A549 (cell line): ENCODE measurements around the gene PCGF3. TPM values are rescaled to one million over a fixed set of nuclear protein-coding genes. Genes with fewer than 3 reads are reported as not detected.

Source experiments
- ATAC-seq, 2 experiments: fragments of 200-7000 bp in 1 of 2; fragments of >200 bp in 1 of 2; cut with Nextera tagmentation in 1 of 2; cut with Tn5 transposase in 1 of 2; 3 replicates each; pipeline versions ENCODE4 v1.8.0 to v1.9.1; 2018 to 2020; ENCODE audit warnings: mild to moderate bottlenecking in 1 of 2, moderate library complexity in 1 of 2
- CTCF ChIA-PET: fragments of 300-600 bp; sonication (Branson Sonifier 250); formaldehyde crosslinking; extraction: SDS; loops from one replicate; lab custom pipeline; 2021; ENCODE audit warnings: antibody characterized with exemption, inconsistent platforms; lab: Yijun Ruan, JAX
- POLR2A ChIA-PET: fragments of 350-600 bp; formaldehyde crosslinking; extraction: SDS; loops from one replicate; lab custom pipeline; 2021; ENCODE audit warnings: antibody characterized with exemption, inconsistent platforms; lab: Yijun Ruan, JAX
- DNase-seq, 2 experiments: peaks; one replicate each; pipeline versions ENCODE4 v3.0.0 to v3.0.0-alpha.2; 2011 to 2016; ENCODE audit warnings: low read depth in 1 of 2, low spot score in 1 of 2
- FAIRE-seq: peaks from 2 replicates; lab custom pipeline; 2011; peaks lifted over from hg19 to GRCh38; lab: Jason Lieb, UNC
- H3K27ac ChIP-seq, 2 experiments: fragments of >200 bp; sonication (Bioruptor Twin); formaldehyde crosslinking; 3 replicates each; pipeline ENCODE4 v1.5.1; 2016 to 2017
- H3K4me1 ChIP-seq: fragments of >200 bp; sonication (Bioruptor Twin); formaldehyde crosslinking; 3 replicates; pipeline ENCODE4 v1.6.1; 2016
- H3K4me2 ChIP-seq: fragments of >200 bp; sonication (Bioruptor Twin); formaldehyde crosslinking; 3 replicates; pipeline ENCODE4 v1.6.1; 2016
- H3K4me3 ChIP-seq: fragments of >200 bp; sonication (Bioruptor Twin); formaldehyde crosslinking; 3 replicates; pipeline ENCODE4 v1.5.1; 2016
- H3K9me3 ChIP-seq: fragments of >200 bp; sonication (Bioruptor Twin); formaldehyde crosslinking; 3 replicates; pipeline ENCODE4 v1.6.1; 2016
- BHLHE40 ChIP-seq: IDR thresholded peaks from 2 replicates; pipeline ENCODE4 v1.6.1; 2012; ENCODE audit warnings: low read depth, low read length, inconsistent platforms
- CBX8 ChIP-seq: fragments of 200-600 bp; sonication (generic); IDR thresholded peaks from 2 replicates; pipeline ENCODE4 v1.6.1; 2016
- CHD4 ChIP-seq: fragments of 200-600 bp; sonication (generic); IDR thresholded peaks from 2 replicates; pipeline ENCODE4 v1.6.1; 2016; ENCODE audit warnings: antibody characterized with exemption, mild to moderate bottlenecking, borderline replicate concordance
- E2F6 ChIP-seq: IDR thresholded peaks from 2 replicates; pipeline ENCODE4 v1.6.1; 2012; ENCODE audit warnings: low read depth, borderline replicate concordance
- FOSB ChIP-seq: fragments of 250-450 bp; sonication (Bioruptor Pico); IDR thresholded peaks from 2 replicates; pipeline ENCODE4 v1.5.0; 2020; ENCODE audit warnings: mild to moderate bottlenecking, moderate library complexity
- FOSL2 ChIP-seq, 2 experiments: fragments of 450-650 bp in 1 of 2; fragments of >200 bp in 1 of 2; sonication (Bioruptor Twin) in 1 of 2; formaldehyde crosslinking; IDR thresholded peaks; 2 replicates each; pipeline versions ENCODE4 v1.5.0 to v1.6.1; 2016 to 2020; ENCODE audit warnings: mild to moderate bottlenecking in 1 of 2, moderate library complexity in 1 of 2
- FOXS1 ChIP-seq: fragments of 250-450 bp; sonication (Bioruptor Pico); IDR thresholded peaks from 2 replicates; pipeline ENCODE4 v1.5.0; 2020; ENCODE audit warnings: mild to moderate bottlenecking, moderate library complexity
- HDAC2 ChIP-seq: fragments of 200-600 bp; sonication (generic); IDR thresholded peaks from 2 replicates; pipeline ENCODE4 v1.6.1; 2016
- HOXB5 ChIP-seq: fragments of 250-450 bp; sonication (Bioruptor Pico); IDR thresholded peaks from 2 replicates; pipeline ENCODE4 v1.5.0; 2020; ENCODE audit warnings: mild to moderate bottlenecking, moderate library complexity
- KDM1A ChIP-seq: fragments of 200-600 bp; sonication (generic); IDR thresholded peaks from 2 replicates; pipeline ENCODE4 v1.6.1; 2016; ENCODE audit warnings: low read depth, mild to moderate bottlenecking
- KDM5A ChIP-seq: fragments of 200-600 bp; sonication (generic); IDR thresholded peaks from 2 replicates; pipeline ENCODE4 v1.6.1; 2016; ENCODE audit warnings: antibody characterized with exemption, mild to moderate bottlenecking
- MAFK ChIP-seq: fragments of 450-650 bp; IDR thresholded peaks from 2 replicates; pipeline ENCODE4 v1.6.1; 2014; ENCODE audit not compliant: partially characterized antibody
- MAZ ChIP-seq: fragments of 150-350 bp; IDR thresholded peaks from 2 replicates; pipeline ENCODE4 v1.6.1; 2014; ENCODE audit warnings: antibody characterized with exemption, low read depth, low read length, borderline replicate concordance
- NPAS2 ChIP-seq: fragments of 250-450 bp; sonication (Bioruptor Pico); IDR thresholded peaks from 2 replicates; pipeline ENCODE4 v1.8.0; 2022; ENCODE audit warnings: mild to moderate bottlenecking, moderate library complexity, borderline replicate concordance
- NR3C1 ChIP-seq: fragments of >200 bp; sonication (Bioruptor Twin); formaldehyde crosslinking; IDR thresholded peaks from 3 replicates; pipeline ENCODE4 v1.6.1; 2017
- POLR2AphosphoS2 ChIP-seq: conservative IDR thresholded peaks from 2 replicates; pipeline ENCODE4 v1.6.1; 2012; ENCODE audit warnings: low read length, improper control_type of control experiment, inconsistent platforms
- RAD21 ChIP-seq, 2 experiments: fragments of >200 bp in 1 of 2; sonication (Bioruptor Twin) in 1 of 2; formaldehyde crosslinking in 1 of 2; IDR thresholded peaks in 1 of 2; conservative IDR thresholded peaks in 1 of 2; 2 replicates in 1 of 2; 3 replicates in 1 of 2; pipeline ENCODE4 v1.6.1; 2012 to 2018; ENCODE audit warnings: inconsistent platforms in 1 of 2
- RCOR1 ChIP-seq: fragments of 150-350 bp; IDR thresholded peaks from 2 replicates; pipeline ENCODE4 v1.6.1; 2014; ENCODE audit warnings: antibody characterized with exemption, low read length, low read depth
- RFX5 ChIP-seq: fragments of 450-650 bp; IDR thresholded peaks from 2 replicates; pipeline ENCODE4 v1.7.1; 2014; ENCODE audit warnings: antibody characterized with exemption, mild to moderate bottlenecking, moderate library complexity
- SREBF2 ChIP-seq: fragments of 450-650 bp; IDR thresholded peaks from 2 replicates; pipeline ENCODE4 v1.6.1; 2014; ENCODE audit warnings: mild to moderate bottlenecking, moderate library complexity
- TFCP2L1 ChIP-seq: fragments of 250-450 bp; sonication (Bioruptor Pico); IDR thresholded peaks from 2 replicates; pipeline ENCODE4 v1.5.0; 2021; ENCODE audit warnings: mild to moderate bottlenecking
- WGBS: methylation state at CpG from one replicate; pipeline ENCODE4 v1.1.6; 2017; ENCODE audit errors: missing lambda C conversion rate; 5-methylcytosine and 5-hydroxymethylcytosine counted together
- polyA plus RNA-seq, 4 experiments: library from polyadenylated mRNA; depleted of rRNA in 3 of 4; stranded (reverse); fragments of >200 nt; fragmentation: RNase III in 1 of 4; extraction: RNeasy Plus Mini Kit Qiagen cat#74134 plus additional on column Dnase treatment in 1 of 4; gene quantifications; 2 replicates in 3 of 4; 3 replicates in 1 of 4; pipeline ENCODE4 v1.2.3, GENCODE V29; 2011 to 2017
- TF ChIP-seq, protein P1 (sequence below): fragments of 250-450 bp; sonication (Bioruptor Pico); IDR thresholded peaks from 2 replicates; pipeline ENCODE4 v1.5.0; 2021; ENCODE audit warnings: mild to moderate bottlenecking, moderate library complexity, borderline replicate concordance
- TF ChIP-seq, protein P2 (sequence below): IDR thresholded peaks from 2 replicates; pipeline ENCODE4 v1.6.1; 2012
- TF ChIP-seq, protein P3 (sequence below): fragments of 250-450 bp; sonication (Bioruptor Pico); IDR thresholded peaks from 2 replicates; pipeline ENCODE4 v1.5.0; 2020; ENCODE audit warnings: low read depth, mild to moderate bottlenecking, moderate library complexity

PCGF3 gene
- polyA plus RNA-seq, 2 of the 4 experiments (the other 2 are of a cell fraction) = 15.9 to 21.0 TPM

DNA sequence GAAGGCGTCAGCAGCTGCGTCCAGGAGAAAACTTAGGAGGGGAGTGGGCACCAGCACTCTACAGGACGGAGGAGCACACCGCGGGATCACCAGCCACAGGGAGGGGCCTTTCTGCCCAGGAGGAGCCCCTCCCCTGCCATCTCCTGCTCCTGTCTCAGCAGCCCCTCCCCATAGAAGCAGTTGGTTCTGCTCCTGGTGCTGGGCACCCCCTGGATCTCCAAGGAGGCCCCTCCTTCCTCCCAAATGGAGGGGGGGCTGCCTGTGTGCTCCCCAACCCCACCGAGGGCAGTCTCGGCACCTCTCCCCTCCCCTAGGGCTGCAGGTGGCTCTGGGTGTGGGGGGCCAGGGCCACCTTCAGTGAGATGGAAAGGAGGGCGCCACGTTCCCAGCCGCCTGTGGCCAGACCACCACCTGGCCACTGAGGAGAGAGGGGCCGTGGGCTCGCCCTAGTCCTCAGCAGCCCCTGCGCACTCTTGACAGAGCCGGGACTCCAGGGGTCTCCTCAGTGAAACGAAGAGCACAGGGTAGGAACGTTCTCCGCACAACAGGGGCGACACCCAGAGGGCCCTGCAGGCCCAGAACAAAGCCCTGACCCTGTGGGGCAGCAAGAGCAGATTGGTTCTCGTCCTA lies 82.5 kb downstream of the PCGF3 start:
- Histone ChIP-seq H3K27ac (no peak overlapping the region), H3K4me1 (no peaks in the 10 kb centered on the region), H3K9me3 (no peaks in the 10 kb centered on the region), H3K4me2 (no peak overlapping the region), H3K4me3 (no peak overlapping the region)
- POLR2A ChIA-PET = no interaction called here
- CTCF ChIA-PET = no interaction called here
- ATAC-seq (no peak), DNase-seq (no peak), FAIRE-seq (no peak)
- TF ChIP-seq HDAC2 (no peak), FOSL2 (IDR thresholded peaks at IDR 0.05) (no peak), FOSL2 (CRISPR knock-in tag; IDR thresholded peaks at IDR 0.05) (no peak), MAZ (no peak), NR3C1 (no peak), CHD4 (no peak), RCOR1 (no peak), MAFK (no peak)
- TF ChIP-seq, protein P1, sequence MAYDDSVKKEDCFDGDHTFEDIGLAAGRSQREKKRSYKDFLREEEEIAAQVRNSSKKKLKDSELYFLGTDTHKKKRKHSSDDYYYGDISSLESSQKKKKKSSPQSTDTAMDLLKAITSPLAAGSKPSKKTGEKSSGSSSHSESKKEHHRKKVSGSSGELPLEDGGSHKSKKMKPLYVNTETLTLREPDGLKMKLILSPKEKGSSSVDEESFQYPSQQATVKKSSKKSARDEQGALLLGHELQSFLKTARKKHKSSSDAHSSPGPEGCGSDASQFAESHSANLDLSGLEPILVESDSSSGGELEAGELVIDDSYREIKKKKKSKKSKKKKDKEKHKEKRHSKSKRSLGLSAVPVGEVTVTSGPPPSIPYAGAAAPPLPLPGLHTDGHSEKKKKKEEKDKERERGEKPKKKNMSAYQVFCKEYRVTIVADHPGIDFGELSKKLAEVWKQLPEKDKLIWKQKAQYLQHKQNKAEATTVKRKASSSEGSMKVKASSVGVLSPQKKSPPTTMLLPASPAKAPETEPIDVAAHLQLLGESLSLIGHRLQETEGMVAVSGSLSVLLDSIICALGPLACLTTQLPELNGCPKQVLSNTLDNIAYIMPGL (CRISPR knock-in tag) = no peak
- WGBS = 67% methylated on average over 9 of the region's 19 CpGs

DNA sequence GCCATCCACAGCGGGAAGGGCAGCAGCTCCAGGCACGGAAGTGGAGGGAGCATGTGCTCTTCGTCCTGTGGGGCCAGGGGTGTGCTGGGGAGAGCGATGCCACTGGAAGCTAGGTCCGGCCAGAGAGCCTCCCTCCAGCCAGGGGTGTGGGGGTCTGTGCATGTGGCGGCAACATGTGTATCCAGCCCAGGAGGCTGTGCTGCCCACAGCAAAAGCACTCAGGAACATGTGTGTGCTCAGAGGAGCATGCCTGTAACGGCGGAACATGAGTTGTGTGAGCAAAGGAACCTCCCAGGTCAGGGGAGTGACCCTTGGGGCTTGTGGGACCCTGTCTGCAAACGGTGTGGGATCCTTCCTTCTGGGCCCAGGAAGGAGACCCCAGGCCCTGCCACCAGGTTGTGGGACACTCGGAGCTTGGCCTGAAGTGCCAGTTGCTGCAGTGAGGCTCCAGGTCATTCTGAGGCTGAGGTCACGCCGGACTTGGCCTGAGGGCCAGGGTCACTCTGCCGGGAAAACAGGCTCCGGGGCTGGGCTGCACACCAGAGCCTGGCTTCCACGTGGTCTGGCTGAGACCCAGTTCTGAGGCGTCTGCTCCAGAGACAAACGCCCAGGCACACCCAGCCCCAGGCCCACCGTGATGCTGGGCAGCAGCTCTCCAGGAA lies 83.1 kb downstream of the PCGF3 start:
- no peak overlapping the region for H3K4me3 ChIP-seq
- ATAC-seq (no peak), FAIRE-seq (no peak)
- CTCF ChIA-PET = no interaction called here
- no peak overlapping the region for H3K27ac ChIP-seq
- H3K9me3 ChIP-seq = no peaks in the 10 kb centered on the region
- H3K4me1 ChIP-seq = no peaks in the 10 kb centered on the region
- 64% methylated on average over 5 of the region's 18 CpGs for WGBS
- H3K4me2 ChIP-seq = no peak overlapping the region
- no peak for TF ChIP-seq E2F6
- TF ChIP-seq, all 56 proteins: peak for 0
- POLR2A ChIA-PET = no interaction called here
- DNase-seq = no peak

GRCh38 chr4:789571-790465 lies 84.2 kb downstream of the PCGF3 start:
- H3K4me2 ChIP-seq = no peak overlapping the region
- TF ChIP-seq CBX8 (no peak), FOXS1 (no peak), RAD21 (conservative IDR thresholded peaks at IDR 0.05 in 1 of 2, IDR thresholded peaks at IDR 0.05 in 1 of 2) (no peak), FOSB (CRISPR knock-in tag) (no peak), RFX5 (no peak), TFCP2L1 (no peak), CHD4 (no peak), KDM5A (no peak), NPAS2 (CRISPR knock-in tag) (no peak), POLR2AphosphoS2 (no peak), SREBF2 (no peak), HOXB5 (CRISPR knock-in tag) (no peak), KDM1A (no peak), BHLHE40 (no peak)
- TF ChIP-seq, protein P2, sequence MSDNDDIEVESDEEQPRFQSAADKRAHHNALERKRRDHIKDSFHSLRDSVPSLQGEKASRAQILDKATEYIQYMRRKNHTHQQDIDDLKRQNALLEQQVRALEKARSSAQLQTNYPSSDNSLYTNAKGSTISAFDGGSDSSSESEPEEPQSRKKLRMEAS = no peak
- TF ChIP-seq, protein P3, sequence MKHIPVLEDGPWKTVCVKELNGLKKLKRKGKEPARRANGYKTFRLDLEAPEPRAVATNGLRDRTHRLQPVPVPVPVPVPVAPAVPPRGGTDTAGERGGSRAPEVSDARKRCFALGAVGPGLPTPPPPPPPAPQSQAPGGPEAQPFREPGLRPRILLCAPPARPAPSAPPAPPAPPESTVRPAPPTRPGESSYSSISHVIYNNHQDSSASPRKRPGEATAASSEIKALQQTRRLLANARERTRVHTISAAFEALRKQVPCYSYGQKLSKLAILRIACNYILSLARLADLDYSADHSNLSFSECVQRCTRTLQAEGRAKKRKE (CRISPR knock-in tag) = no peak
- ATAC-seq = peak; percentile 10 to 12; a peak in 4 of 6 replicates
- 60% methylated on average over 1 of the region's 27 CpGs for WGBS
- FAIRE-seq = no peak
- no peak overlapping the region for H3K27ac ChIP-seq
- DNase-seq = no peak
- H3K9me3 ChIP-seq = no peaks in the 10 kb centered on the region
- POLR2A ChIA-PET = no interaction called here
- CTCF ChIA-PET = interaction anchor here (0.7 kb wide), 1 partner anchor 47 kb away, joined by 3 read pairs; no protein-coding TSS in a partner anchor
- H3K4me1 ChIP-seq = no peaks in the 10 kb centered on the region
- H3K4me3 ChIP-seq = no peak overlapping the region
